ENCODE results near the gene NUDT3. TPM values are rescaled to one million over a fixed set of nuclear protein-coding genes. Genes with fewer than 3 reads are reported as not detected.
A peak's percentile ranks its signal among the peaks of the same experiment; 100 is the strongest.

The NUDT3 gene
- polyA plus RNA-seq, 3 donors = 9.3 to 33.3 (median 10.9) TPM

GRCh38 chr6:34236131-34236442, 156.4 kb downstream of the NUDT3 start:
- Histone ChIP-seq H3K27me3 (ENCODE audit: control insufficient read depth in 2 of 2, insufficient read depth in 2 of 2, low read length in 2 of 2) (no peaks in the 10 kb centered on the region), H3K27ac (ENCODE audit: low read depth in 1 of 2, low read length in 2 of 2) (peak overlapping the region; percentile 86 to 97), H4K20me1 (ENCODE audit: insufficient read depth, low read length) (peaks cover 32% of the 10 kb centered on the region), H3K4me3 (replicated peaks in 1 of 3; ENCODE audit: low read depth in 2 of 3, low read length in 3 of 3) (peak overlapping the region; percentile 27 to 69 (median 37)), H3K79me2 (ENCODE audit: insufficient read depth, low read length) (peaks cover 30% of the 10 kb centered on the region), H3K9ac (ENCODE audit: insufficient read depth, low read length, poor library complexity, severe bottlenecking) (peak overlapping the region; percentile 89), H3K9me3 (replicated peaks in 1 of 2; ENCODE audit: control insufficient read depth in 1 of 2, insufficient read depth in 1 of 2, low read length in 2 of 2) (no peaks in the 10 kb centered on the region), H3K4me1 (ENCODE audit: control insufficient read depth in 1 of 2, insufficient read depth in 2 of 2, low read length in 2 of 2) (peaks cover 19 to 34% of the 10 kb centered on the region in 2 donors), H3K36me3 (replicated peaks in 1 of 2; ENCODE audit: control insufficient read depth in 1 of 2, insufficient read depth in 2 of 2, low read length in 2 of 2) (peaks cover 4 to 9% of the 10 kb centered on the region in 2 donors), H3K4me2 (replicated peaks; ENCODE audit: extremely low read depth, low read length, poor library complexity, severe bottlenecking) (peak overlapping the region; percentile 72), H2AFZ (ENCODE audit: insufficient read depth, low read depth, low read length, poor library complexity, severe bottlenecking) (no peak overlapping the region)
- WGBS (ENCODE audit: insufficient coverage) = 3% methylated on average over 7 of the region's 13 CpGs
- intact Hi-C loops (cut with micrococcal nuclease) = loop anchor here in 1 of 2 donors (1.0 kb wide), 2 partner anchors 8 to 12 kb away; no protein-coding TSS in a partner anchor
- H3K4me1 Mint-ChIP-seq = peaks cover 27% of the 10 kb centered on the region
- peaks cover 12 to 24% of the 10 kb centered on the region in 2 donors for H3K36me3 Mint-ChIP-seq
- H3K4me3 Mint-ChIP-seq = peak overlapping the region; percentile 77 to 82
- H3K27me3 Mint-ChIP-seq (ENCODE audit: low read depth in 3 of 3) = peaks cover 0 to 2% (median 1%) of the 10 kb centered on the region in 3 donors
- TF ChIP-seq, protein P1, sequence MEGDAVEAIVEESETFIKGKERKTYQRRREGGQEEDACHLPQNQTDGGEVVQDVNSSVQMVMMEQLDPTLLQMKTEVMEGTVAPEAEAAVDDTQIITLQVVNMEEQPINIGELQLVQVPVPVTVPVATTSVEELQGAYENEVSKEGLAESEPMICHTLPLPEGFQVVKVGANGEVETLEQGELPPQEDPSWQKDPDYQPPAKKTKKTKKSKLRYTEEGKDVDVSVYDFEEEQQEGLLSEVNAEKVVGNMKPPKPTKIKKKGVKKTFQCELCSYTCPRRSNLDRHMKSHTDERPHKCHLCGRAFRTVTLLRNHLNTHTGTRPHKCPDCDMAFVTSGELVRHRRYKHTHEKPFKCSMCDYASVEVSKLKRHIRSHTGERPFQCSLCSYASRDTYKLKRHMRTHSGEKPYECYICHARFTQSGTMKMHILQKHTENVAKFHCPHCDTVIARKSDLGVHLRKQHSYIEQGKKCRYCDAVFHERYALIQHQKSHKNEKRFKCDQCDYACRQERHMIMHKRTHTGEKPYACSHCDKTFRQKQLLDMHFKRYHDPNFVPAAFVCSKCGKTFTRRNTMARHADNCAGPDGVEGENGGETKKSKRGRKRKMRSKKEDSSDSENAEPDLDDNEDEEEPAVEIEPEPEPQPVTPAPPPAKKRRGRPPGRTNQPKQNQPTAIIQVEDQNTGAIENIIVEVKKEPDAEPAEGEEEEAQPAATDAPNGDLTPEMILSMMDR (IDR thresholded peaks at IDR 0.05) = no peak
- H3K9me3 Mint-ChIP-seq = no peaks in the 10 kb centered on the region
- peak overlapping the region; percentile 90 to 97 (median 95) for H3K27ac Mint-ChIP-seq
- peak; percentile 60 to 76 (median 75) for DNase-seq

DNA sequence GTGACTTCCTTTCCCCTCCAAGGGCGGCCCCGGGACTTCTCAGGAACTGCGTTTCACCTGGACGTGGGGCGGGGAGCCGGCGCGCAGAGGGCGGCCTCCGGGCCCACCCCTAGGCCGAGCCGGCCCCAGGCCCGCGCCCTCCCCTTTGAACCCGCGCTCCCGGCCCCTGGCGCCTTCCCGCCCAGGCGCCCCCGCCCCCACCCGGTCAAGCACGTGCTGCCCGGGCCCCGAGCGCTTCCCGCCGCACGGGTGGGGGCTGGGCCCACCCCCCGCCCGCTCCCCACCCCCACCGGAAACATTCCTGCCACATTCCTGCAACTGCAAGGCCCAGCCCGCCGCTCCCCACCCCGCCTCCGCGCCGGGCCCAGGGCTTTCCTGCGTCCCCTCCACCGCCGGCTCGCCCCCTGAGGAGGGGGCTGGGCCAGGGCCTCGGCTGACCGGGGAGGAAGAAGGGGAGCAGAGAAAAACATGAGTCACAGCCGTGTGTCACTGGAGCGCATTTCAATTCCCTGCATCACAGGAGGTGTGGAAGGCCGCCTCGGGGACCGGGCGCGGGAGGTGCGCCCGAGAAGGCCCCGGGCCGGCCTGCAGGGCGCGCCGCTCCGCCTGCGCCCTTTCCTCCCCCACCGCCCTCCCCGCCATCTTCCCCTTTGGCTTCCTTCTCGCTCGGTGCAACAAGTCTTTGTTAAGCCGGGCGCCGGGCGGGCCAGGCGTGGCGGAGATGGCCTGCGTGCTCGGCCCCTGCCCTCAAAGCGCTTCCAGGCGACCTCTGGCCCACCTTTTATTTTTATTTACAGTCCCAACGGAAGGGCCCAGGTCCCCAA, 156.9 kb downstream of the NUDT3 start:
- H3K4me3 Mint-ChIP-seq = peak overlapping the region; percentile 77 to 82
- H3K9ac ChIP-seq (ENCODE audit: insufficient read depth, low read length, poor library complexity, severe bottlenecking) = peak overlapping the region; percentile 89
- peak; percentile 92 to 95 (median 92) for DNase-seq
- peaks cover 30% of the 10 kb centered on the region for H3K79me2 ChIP-seq (ENCODE audit: insufficient read depth, low read length)
- H3K4me3 ChIP-seq (replicated peaks in 1 of 3; ENCODE audit: low read depth in 2 of 3, low read length in 3 of 3) = peak overlapping the region; percentile 27 to 69 (median 37)
- H3K9me3 ChIP-seq (replicated peaks in 1 of 2; ENCODE audit: control insufficient read depth in 1 of 2, insufficient read depth in 1 of 2, low read length in 2 of 2) = no peaks in the 10 kb centered on the region
- intact Hi-C loops (cut with micrococcal nuclease) = loop anchor here in 1 of 2 donors (1.0 kb wide), 2 partner anchors 9 to 11 kb away; no protein-coding TSS in a partner anchor
- peaks cover 28% of the 10 kb centered on the region for H4K20me1 ChIP-seq (ENCODE audit: insufficient read depth, low read length)
- peaks cover 33% of the 10 kb centered on the region for H3K4me1 Mint-ChIP-seq
- H3K27ac ChIP-seq (ENCODE audit: low read depth in 1 of 2, low read length in 2 of 2) = peak overlapping the region; percentile 86 to 97
- H3K36me3 ChIP-seq (replicated peaks in 1 of 2; ENCODE audit: control insufficient read depth in 1 of 2, insufficient read depth in 2 of 2, low read length in 2 of 2) = peaks cover 0 to 4% of the 10 kb centered on the region in 2 donors
- H2AFZ ChIP-seq (ENCODE audit: insufficient read depth, low read depth, low read length, poor library complexity, severe bottlenecking) = no peak overlapping the region
- H3K27ac Mint-ChIP-seq = peak overlapping the region; percentile 90 to 97 (median 95)
- H3K9me3 Mint-ChIP-seq = peaks cover 0 to 2% (median 0%) of the 10 kb centered on the region in 7 donors
- H3K27me3 ChIP-seq (ENCODE audit: control insufficient read depth in 2 of 2, insufficient read depth in 2 of 2, low read length in 2 of 2) = no peaks in the 10 kb centered on the region
- H3K4me2 ChIP-seq (replicated peaks; ENCODE audit: extremely low read depth, low read length, poor library complexity, severe bottlenecking) = peak overlapping the region; percentile 72
- TF ChIP-seq, protein P1 (IDR thresholded peaks at IDR 0.05) = no peak
- peaks cover 6 to 19% of the 10 kb centered on the region in 2 donors for H3K36me3 Mint-ChIP-seq
- 1% methylated on average over 62 of the region's 75 CpGs for WGBS (ENCODE audit: insufficient coverage)
- peaks cover 1 to 2% (median 2%) of the 10 kb centered on the region in 3 donors for H3K27me3 Mint-ChIP-seq (ENCODE audit: low read depth in 3 of 3)
- peaks cover 24 to 40% of the 10 kb centered on the region in 2 donors for H3K4me1 ChIP-seq (ENCODE audit: control insufficient read depth in 1 of 2, insufficient read depth in 2 of 2, low read length in 2 of 2)
